A549 (cell line): ENCODE measurements around the gene C6orf58. TPM values are rescaled to one million over a fixed set of nuclear protein-coding genes. Genes with fewer than 3 reads are reported as not detected.

Source experiments
- ATAC-seq, 2 experiments: fragments of 200-7000 bp in 1 of 2; fragments of >200 bp in 1 of 2; cut with Nextera tagmentation in 1 of 2; cut with Tn5 transposase in 1 of 2; 3 replicates each; pipeline versions ENCODE4 v1.8.0 to v1.9.1; 2018 to 2020; ENCODE audit warnings: mild to moderate bottlenecking in 1 of 2, moderate library complexity in 1 of 2
- CTCF ChIA-PET: fragments of 300-600 bp; sonication (Branson Sonifier 250); formaldehyde crosslinking; extraction: SDS; loops from one replicate; lab custom pipeline; 2021; ENCODE audit warnings: antibody characterized with exemption, inconsistent platforms; lab: Yijun Ruan, JAX
- POLR2A ChIA-PET: fragments of 350-600 bp; formaldehyde crosslinking; extraction: SDS; loops from one replicate; lab custom pipeline; 2021; ENCODE audit warnings: antibody characterized with exemption, inconsistent platforms; lab: Yijun Ruan, JAX
- DNase-seq, 2 experiments: peaks; one replicate each; pipeline versions ENCODE4 v3.0.0 to v3.0.0-alpha.2; 2011 to 2016; ENCODE audit warnings: low read depth in 1 of 2, low spot score in 1 of 2
- FAIRE-seq: peaks from 2 replicates; lab custom pipeline; 2011; peaks lifted over from hg19 to GRCh38; lab: Jason Lieb, UNC
- H3K27ac ChIP-seq, 2 experiments: fragments of >200 bp; sonication (Bioruptor Twin); formaldehyde crosslinking; 3 replicates each; pipeline ENCODE4 v1.5.1; 2016 to 2017
- H3K4me1 ChIP-seq: fragments of >200 bp; sonication (Bioruptor Twin); formaldehyde crosslinking; 3 replicates; pipeline ENCODE4 v1.6.1; 2016
- H3K4me2 ChIP-seq: fragments of >200 bp; sonication (Bioruptor Twin); formaldehyde crosslinking; 3 replicates; pipeline ENCODE4 v1.6.1; 2016
- H3K4me3 ChIP-seq: fragments of >200 bp; sonication (Bioruptor Twin); formaldehyde crosslinking; 3 replicates; pipeline ENCODE4 v1.5.1; 2016
- H3K9me3 ChIP-seq: fragments of >200 bp; sonication (Bioruptor Twin); formaldehyde crosslinking; 3 replicates; pipeline ENCODE4 v1.6.1; 2016
- CBX2 ChIP-seq: fragments of 200-600 bp; sonication (generic); IDR thresholded peaks from 2 replicates; pipeline ENCODE4 v1.6.1; 2016; ENCODE audit warnings: low read depth, mild to moderate bottlenecking, borderline replicate concordance
- CBX8 ChIP-seq: fragments of 200-600 bp; sonication (generic); IDR thresholded peaks from 2 replicates; pipeline ENCODE4 v1.6.1; 2016
- CEBPB ChIP-seq, 2 experiments: fragments of >200 bp in 1 of 2; sonication (Bioruptor Twin) in 1 of 2; formaldehyde crosslinking in 1 of 2; IDR thresholded peaks; 2 replicates each; pipeline ENCODE4 v1.6.1; 2012 to 2016
- CHD4 ChIP-seq: fragments of 200-600 bp; sonication (generic); IDR thresholded peaks from 2 replicates; pipeline ENCODE4 v1.6.1; 2016; ENCODE audit warnings: antibody characterized with exemption, mild to moderate bottlenecking, borderline replicate concordance
- CTCF ChIP-seq: fragments of >200 bp; sonication (Bioruptor Twin); formaldehyde crosslinking; IDR thresholded peaks from 3 replicates; pipeline ENCODE4 v1.5.1; 2016
- EHF ChIP-seq: fragments of 250-450 bp; sonication (Bioruptor Pico); IDR thresholded peaks from 2 replicates; pipeline ENCODE4 v1.5.0; 2020; ENCODE audit warnings: mild to moderate bottlenecking
- FOSB ChIP-seq: fragments of 250-450 bp; sonication (Bioruptor Pico); IDR thresholded peaks from 2 replicates; pipeline ENCODE4 v1.5.0; 2020; ENCODE audit warnings: mild to moderate bottlenecking, moderate library complexity
- FOSL2 ChIP-seq, 2 experiments: fragments of 450-650 bp in 1 of 2; fragments of >200 bp in 1 of 2; sonication (Bioruptor Twin) in 1 of 2; formaldehyde crosslinking; IDR thresholded peaks; 2 replicates each; pipeline versions ENCODE4 v1.5.0 to v1.6.1; 2016 to 2020; ENCODE audit warnings: mild to moderate bottlenecking in 1 of 2, moderate library complexity in 1 of 2
- HMGXB4 ChIP-seq: fragments of 250-450 bp; sonication (Bioruptor Pico); IDR thresholded peaks from 2 replicates; pipeline ENCODE4 v1.5.0; 2021; ENCODE audit warnings: mild to moderate bottlenecking, moderate library complexity, borderline replicate concordance
- HOXB13 ChIP-seq: fragments of 250-450 bp; sonication (Bioruptor Pico); IDR thresholded peaks from 2 replicates; pipeline ENCODE4 v1.5.0; 2020; ENCODE audit warnings: low read depth, mild to moderate bottlenecking, moderate library complexity
- HOXB5 ChIP-seq: fragments of 250-450 bp; sonication (Bioruptor Pico); IDR thresholded peaks from 2 replicates; pipeline ENCODE4 v1.5.0; 2020; ENCODE audit warnings: mild to moderate bottlenecking, moderate library complexity
- JUNB ChIP-seq: fragments of >200 bp; sonication (Bioruptor Twin); formaldehyde crosslinking; IDR thresholded peaks from 2 replicates; pipeline ENCODE4 v1.6.1; 2016
- KDM5A ChIP-seq: fragments of 200-600 bp; sonication (generic); IDR thresholded peaks from 2 replicates; pipeline ENCODE4 v1.6.1; 2016; ENCODE audit warnings: antibody characterized with exemption, mild to moderate bottlenecking
- MAZ ChIP-seq: fragments of 150-350 bp; IDR thresholded peaks from 2 replicates; pipeline ENCODE4 v1.6.1; 2014; ENCODE audit warnings: antibody characterized with exemption, low read depth, low read length, borderline replicate concordance
- MYC ChIP-seq: IDR thresholded peaks from 2 replicates; pipeline ENCODE4 v1.6.1; 2012; ENCODE audit warnings: mild to moderate bottlenecking, inconsistent platforms, low read length, improper control_type of control experiment, borderline replicate concordance
- NPAS2 ChIP-seq: fragments of 250-450 bp; sonication (Bioruptor Pico); IDR thresholded peaks from 2 replicates; pipeline ENCODE4 v1.8.0; 2022; ENCODE audit warnings: mild to moderate bottlenecking, moderate library complexity, borderline replicate concordance
- NR3C1 ChIP-seq: fragments of >200 bp; sonication (Bioruptor Twin); formaldehyde crosslinking; IDR thresholded peaks from 3 replicates; pipeline ENCODE4 v1.6.1; 2017
- POLR2AphosphoS2 ChIP-seq: conservative IDR thresholded peaks from 2 replicates; pipeline ENCODE4 v1.6.1; 2012; ENCODE audit warnings: low read length, improper control_type of control experiment, inconsistent platforms
- RNF2 ChIP-seq: fragments of 200-600 bp; sonication (generic); IDR thresholded peaks from 2 replicates; pipeline ENCODE4 v1.6.1; 2016; ENCODE audit warnings: low read depth, mild to moderate bottlenecking, antibody characterized with exemption, moderate library complexity, borderline replicate concordance
- SMC3 ChIP-seq: fragments of >200 bp; sonication (Bioruptor Twin); formaldehyde crosslinking; IDR thresholded peaks from 3 replicates; pipeline ENCODE4 v1.6.1; 2018; ENCODE audit warnings: inconsistent platforms
- TP53 ChIP-seq: fragments of 250-450 bp; sonication (Bioruptor Pico); IDR thresholded peaks from 2 replicates; pipeline ENCODE4 v1.5.0; 2021; ENCODE audit warnings: mild to moderate bottlenecking, moderate library complexity
- ZNF302 ChIP-seq: fragments of 250-450 bp; sonication (Bioruptor Pico); IDR thresholded peaks from 2 replicates; pipeline ENCODE4 v1.9.0; 2021; ENCODE audit warnings: inconsistent platforms, mild to moderate bottlenecking, moderate library complexity
- ZSCAN20 ChIP-seq: fragments of 250-450 bp; sonication (Bioruptor Pico); IDR thresholded peaks from 2 replicates; pipeline ENCODE4 v1.8.0; 2022; ENCODE audit warnings: mild to moderate bottlenecking, moderate library complexity
- WGBS: methylation state at CpG from one replicate; pipeline ENCODE4 v1.1.6; 2017; ENCODE audit errors: missing lambda C conversion rate; 5-methylcytosine and 5-hydroxymethylcytosine counted together
- polyA minus RNA-seq: library from RNA; depleted of rRNA, polyadenylated mRNA; stranded (reverse); fragments of >200 nt; gene quantifications from 2 replicates; pipeline ENCODE4 v1.2.3, GENCODE V29; 2011; rRNA and poly(A)+ RNA removed
- polyA plus RNA-seq, 4 experiments: library from polyadenylated mRNA; depleted of rRNA in 3 of 4; stranded (reverse); fragments of >200 nt; fragmentation: RNase III in 1 of 4; extraction: RNeasy Plus Mini Kit Qiagen cat#74134 plus additional on column Dnase treatment in 1 of 4; gene quantifications; 2 replicates in 3 of 4; 3 replicates in 1 of 4; pipeline ENCODE4 v1.2.3, GENCODE V29; 2011 to 2017

C6orf58 gene
- 0.12 and 0.20 TPM in 2 replicates for polyA plus RNA-seq (2011; rRNA removed)
- polyA plus RNA-seq (2012; cell fraction: cytosol; rRNA removed), result not detected in 2 replicates
- not detected in 2 replicates for polyA plus RNA-seq (2012; cell fraction: nucleus; rRNA removed)
- polyA plus RNA-seq (2017; fragmentation: RNase III; extraction: RNeasy Plus Mini Kit Qiagen cat#74134 plus additional on column Dnase treatment), result 0.11 TPM in 1 of 3 replicates, not detected in the others
- not detected in 2 replicates for polyA minus RNA-seq

GRCh38 chr6:127576874-127577273 is at the start of gene C6orf58:
C6orf58 (plus strand) TSS chr6:127577174; CDS start chr6:127577186, 12 bp downstream.
- TF ChIP-seq NPAS2 (no peak), ZSCAN20 (no peak)
- 49% methylated on average over 3 of the region's 3 CpGs for WGBS
- ATAC-seq, result no peak
- Histone ChIP-seq H3K4me3 (no peak within 1 kb of the TSS), H3K27ac (no peak within 1 kb of the TSS), H3K9me3 (no peaks in the 10 kb centered on the region), H3K4me2 (no peak within 1 kb of the TSS), H3K4me1 (no peaks in the 10 kb centered on the region)
- DNase-seq, result no peak
- no peak for FAIRE-seq
- ChIA-PET CTCF (interaction anchor here (1.2 kb wide), 1 partner anchor 11 kb away, joined by 3 read pairs; no protein-coding TSS in a partner anchor), POLR2A (no interaction called here)

GRCh38 chr6:127533011-127533410 is 44.0 kb upstream of the C6orf58 start:
- no peaks in the 10 kb centered on the region for H3K9me3 ChIP-seq
- H3K27ac ChIP-seq, result no peak overlapping the region
- no peak for DNase-seq
- CTCF ChIA-PET, result no interaction called here
- FAIRE-seq, result no peak
- H3K4me2 ChIP-seq, result no peak overlapping the region
- TF ChIP-seq CBX8, result no peak
- peak; percentile 64 to 85 for TF ChIP-seq CEBPB (IDR thresholded peaks at IDR 0.05)
- TF ChIP-seq MAZ, result no peak
- no peak for TF ChIP-seq SMC3
- H3K4me3 ChIP-seq, result no peak overlapping the region
- no peaks in the 10 kb centered on the region for H3K4me1 ChIP-seq
- ATAC-seq, result no peak
- POLR2A ChIA-PET, result no interaction called here
- WGBS, result 94% methylated on average over 1 of the region's 1 CpG

- Histone ChIP-seq H3K27ac (no peak overlapping the region), H3K4me3 (no peak overlapping the region), H3K4me1 (0 out of 3 replicates have a peak, but pooled peaks cover under 1% of the 10 kb centered on the region), H3K9me3 (no peaks in the 10 kb centered on the region)
- POLR2A ChIA-PET, result no interaction called here
- WGBS, result 68% methylated on average over 3 of the region's 3 CpGs
- no peak for ATAC-seq
- no peak for TF ChIP-seq RNF2
- TF ChIP-seq FOSL2 (IDR thresholded peaks at IDR 0.05), result no peak
- no peak for TF ChIP-seq FOSL2 (CRISPR knock-in tag; IDR thresholded peaks at IDR 0.05)
- TF ChIP-seq POLR2AphosphoS2, result no peak
- no peak for TF ChIP-seq CHD4
- no peak for TF ChIP-seq FOSB (CRISPR knock-in tag)
- TF ChIP-seq KDM5A, result no peak
- TF ChIP-seq HMGXB4 (CRISPR knock-in tag), result no peak
- no peak for TF ChIP-seq MYC
- TF ChIP-seq ZNF302 (CRISPR knock-in tag), result no peak
- no peak for TF ChIP-seq CBX2
- TF ChIP-seq HOXB5, result no peak
- TF ChIP-seq JUNB, result no peak
- no peak for TF ChIP-seq EHF (CRISPR knock-in tag)
- TF ChIP-seq CTCF, result no peak
- TF ChIP-seq NR3C1, result no peak
- TF ChIP-seq TP53 (CRISPR knock-in tag), result no peak
- no peak for TF ChIP-seq HOXB13
- TF ChIP-seq, all 56 proteins: peak for 0
- H3K4me2 ChIP-seq, result no peak overlapping the region
- FAIRE-seq (no peak), DNase-seq (no peak)
- CTCF ChIA-PET, result no interaction called here
Measured at GRCh38 chr6:127533736-127534135, 43.2 kb upstream of the C6orf58 start.
